Activated naive CD8-positive, alpha-beta T cell (primary cell): ENCODE measurements around the gene FMNL3.
"Not testable (repeated sequence)": the region's sequence is repeated elsewhere in the genome, so short reads cannot be mapped to it uniquely, and the experiment has no call there.

Source experiments
- H3K27ac Mint-ChIP-seq: one replicate; pipeline ENCODE4 v1.8.0; 2021; ENCODE audit warnings: mixed read lengths
- H3K27me3 Mint-ChIP-seq: one replicate; pipeline ENCODE4 v1.8.0; 2021; ENCODE audit warnings: mixed read lengths
- H3K36me3 Mint-ChIP-seq: one replicate; pipeline ENCODE4 v1.8.0; 2021; ENCODE audit warnings: mixed read lengths
- H3K4me1 Mint-ChIP-seq: one replicate; pipeline ENCODE4 v1.8.0; 2021; ENCODE audit warnings: low read depth, mixed read lengths
- H3K4me3 Mint-ChIP-seq: one replicate; pipeline ENCODE4 v1.8.0; 2021; ENCODE audit warnings: mild to moderate bottlenecking, mixed read lengths
- H3K9me3 Mint-ChIP-seq: one replicate; pipeline ENCODE4 v1.8.0; 2021; ENCODE audit warnings: low read depth, mixed read lengths

The FMNL3 gene

GRCh38 chr12:49707128-49707811, at the start of gene FMNL3:
FMNL3 (minus strand) TSS chr12:49707405; CDS start chr12:49707180, 225 bp downstream.
- Mint-ChIP-seq H3K27me3 (peaks cover 3% of the 10 kb centered on the region), H3K4me3 (peak within 1 kb of the TSS; percentile 94), H3K4me1 (peaks cover 43% of the 10 kb centered on the region), H3K36me3 (no peaks in the 10 kb centered on the region), H3K27ac (peak within 1 kb of the TSS; percentile 84), H3K9me3 (no peaks in the 10 kb centered on the region)

GRCh38 chr12:49750996-49751393, 43.8 kb upstream of the FMNL3 start:
- peak overlapping the region; percentile 81 for H3K4me3 Mint-ChIP-seq
- H3K27ac Mint-ChIP-seq: peak overlapping the region; percentile 96
- no peaks in the 10 kb centered on the region for H3K27me3 Mint-ChIP-seq
- H3K9me3 Mint-ChIP-seq: no peaks in the 10 kb centered on the region
- H3K36me3 Mint-ChIP-seq: peaks cover 13% of the 10 kb centered on the region
- peaks cover 84% of the 10 kb centered on the region for H3K4me1 Mint-ChIP-seq

GRCh38 chr12:49750027-49750995, 43.1 kb upstream of the FMNL3 start:
- Mint-ChIP-seq H3K27me3 (no peaks in the 10 kb centered on the region), H3K4me3 (peak overlapping the region; percentile 81), H3K4me1 (peaks cover 84% of the 10 kb centered on the region), H3K9me3 (no peaks in the 10 kb centered on the region), H3K27ac (peak overlapping the region; percentile 96), H3K36me3 (peaks cover 10% of the 10 kb centered on the region)

GRCh38 chr12:49748800-49749199, 41.6 kb upstream of the FMNL3 start:
- no peaks in the 10 kb centered on the region for H3K9me3 Mint-ChIP-seq
- peak overlapping the region; percentile 96 for H3K27ac Mint-ChIP-seq
- H3K36me3 Mint-ChIP-seq: peaks cover 9% of the 10 kb centered on the region
- peak overlapping the region; percentile 81 for H3K4me3 Mint-ChIP-seq
- peaks cover 90% of the 10 kb centered on the region for H3K4me1 Mint-ChIP-seq
- no peaks in the 10 kb centered on the region for H3K27me3 Mint-ChIP-seq

GRCh38 chr12:49748306-49748705, 41.1 kb upstream of the FMNL3 start:
- Mint-ChIP-seq H3K36me3 (peaks cover 7% of the 10 kb centered on the region), H3K27me3 (no peaks in the 10 kb centered on the region), H3K4me3 (peak overlapping the region; percentile 69), H3K9me3 (no peaks in the 10 kb centered on the region), H3K4me1 (peaks cover 90% of the 10 kb centered on the region), H3K27ac (peak overlapping the region; percentile 96)

- peaks cover 6% of the 10 kb centered on the region for H3K36me3 Mint-ChIP-seq
- H3K4me3 Mint-ChIP-seq: peak overlapping the region; percentile 70
- H3K27ac Mint-ChIP-seq: peak overlapping the region; percentile 81
- peaks cover 66% of the 10 kb centered on the region for H3K4me1 Mint-ChIP-seq
- H3K27me3 Mint-ChIP-seq: no peaks in the 10 kb centered on the region
- H3K9me3 Mint-ChIP-seq: no peaks in the 10 kb centered on the region
These were observed 37.2 kb upstream of the FMNL3 start for GRCh38 chr12:49744363-49744885.

- H3K27me3 Mint-ChIP-seq: no peaks in the 10 kb centered on the region
- H3K4me1 Mint-ChIP-seq: peaks cover 45% of the 10 kb centered on the region
- H3K36me3 Mint-ChIP-seq: peaks cover 5% of the 10 kb centered on the region
These were observed 34.8 kb upstream of the FMNL3 start for GRCh38 chr12:49741882-49742620.

GRCh38 chr12:49740930-49741881, 34.0 kb upstream of the FMNL3 start, which contains the start of gene TMBIM6:
TMBIM6 (plus strand) TSS chr12:49741557; CDS start chr12:49752494, 10,937 bp downstream.
- H3K4me3 Mint-ChIP-seq: peak within 1 kb of the TSS; percentile 93
- peak within 1 kb of the TSS; percentile 100 for H3K27ac Mint-ChIP-seq
- H3K27me3 Mint-ChIP-seq: no peaks in the 10 kb centered on the region
- peaks cover 5% of the 10 kb centered on the region for H3K36me3 Mint-ChIP-seq
- H3K9me3 Mint-ChIP-seq: no peaks in the 10 kb centered on the region
- H3K4me1 Mint-ChIP-seq: peaks cover 37% of the 10 kb centered on the region

More at GRCh38 chr12:49741882-49742620, 34.8 kb upstream of the FMNL3 start:
- Mint-ChIP-seq H3K27ac (peak overlapping the region; percentile 100), H3K4me3 (peak overlapping the region; percentile 93), H3K9me3 (no peaks in the 10 kb centered on the region)

GRCh38 chr12:49740277-49740676, 33.1 kb upstream of the FMNL3 start:
- H3K27ac Mint-ChIP-seq, H3K27me3 Mint-ChIP-seq, H3K9me3 Mint-ChIP-seq, H3K4me3 Mint-ChIP-seq, H3K36me3 Mint-ChIP-seq: not testable (repeated sequence)
- peaks cover 32% of the 10 kb centered on the region for H3K4me1 Mint-ChIP-seq

GRCh38 chr12:49738721-49739120, 31.5 kb upstream of the FMNL3 start:
- H3K36me3 Mint-ChIP-seq, H3K27me3 Mint-ChIP-seq, H3K27ac Mint-ChIP-seq, H3K9me3 Mint-ChIP-seq, H3K4me3 Mint-ChIP-seq: not testable (repeated sequence)
- peaks cover 18% of the 10 kb centered on the region for H3K4me1 Mint-ChIP-seq

- H3K9me3 Mint-ChIP-seq, H3K4me1 Mint-ChIP-seq, H3K27ac Mint-ChIP-seq, H3K36me3 Mint-ChIP-seq, H3K4me3 Mint-ChIP-seq, H3K27me3 Mint-ChIP-seq: not testable (repeated sequence)
These were observed 27.7 kb upstream of the FMNL3 start for GRCh38 chr12:49734900-49735299.

GRCh38 chr12:49733219-49734017, 26.2 kb upstream of the FMNL3 start:
- Mint-ChIP-seq H3K27ac (no peak overlapping the region), H3K4me1 (no peaks in the 10 kb centered on the region), H3K4me3 (no peak overlapping the region), H3K9me3 (peaks cover 8% of the 10 kb centered on the region), H3K27me3 (no peaks in the 10 kb centered on the region), H3K36me3 (peaks cover 3% of the 10 kb centered on the region)

GRCh38 chr12:49730568-49731101, 23.4 kb upstream of the FMNL3 start:
- Mint-ChIP-seq H3K9me3 (peaks cover 8% of the 10 kb centered on the region), H3K4me1 (no peaks in the 10 kb centered on the region), H3K4me3 (no peak overlapping the region), H3K27me3 (peaks cover under 1% of the 10 kb centered on the region), H3K27ac (no peak overlapping the region), H3K36me3 (peaks cover 3% of the 10 kb centered on the region)
